ENCODE measurements around the gene GATM. TPM values are rescaled to one million over a fixed set of nuclear protein-coding genes. Genes with fewer than 3 reads are reported as not detected.
"Not testable (repeated sequence)": the region's sequence is repeated elsewhere in the genome, so short reads cannot be mapped to it uniquely, and the experiment has no call there.

The GATM gene
- total and polyA plus RNA-seq, 2 of the 4 experiments (the other 2 are of a cell fraction) = 0.10 to 0.18 TPM

DNA sequence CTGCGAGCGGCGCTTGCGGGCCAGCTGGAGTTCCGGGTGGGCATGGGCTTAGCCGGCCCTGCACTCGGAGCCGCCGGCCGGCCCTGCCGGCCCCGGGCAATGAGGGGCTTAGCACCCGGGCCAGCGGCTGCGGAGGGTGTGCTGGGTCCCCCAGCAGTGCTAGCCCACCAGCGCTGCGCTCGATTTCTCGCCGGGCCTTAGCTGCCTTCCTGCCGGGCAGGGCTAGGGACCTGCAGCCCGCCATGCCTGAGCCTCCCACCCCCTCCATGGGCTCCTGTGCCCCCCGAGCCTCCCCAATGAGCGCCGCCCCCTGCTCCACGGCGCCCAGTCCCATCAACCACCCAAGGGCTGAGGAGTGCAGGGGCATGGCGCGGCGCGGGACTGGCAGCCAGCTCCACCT lies 64.2 kb downstream of the GATM start:
- 92% methylated on average over 9 of the region's 31 CpGs; no CpG with 5 or more reads in 1 of the 2 experiments for WGBS, 2 experiments (ENCODE audit: extremely low coverage in 2 of 2, insufficient read length in 1 of 2)
- dilution Hi-C loops (cut with HindIII; ENCODE audit: low sequenced_read_pairs, unreplicated experiment); H4K5ac ChIP-seq (ENCODE audit: low read depth, low read length); H3K36me3 ChIP-seq (ENCODE audit: control insufficient read depth, insufficient read depth, low read length); H3K9me3 ChIP-seq (ENCODE audit: control insufficient read depth, insufficient read depth, low read length); BruUV-seq (replicated peaks); H2BK5ac ChIP-seq (ENCODE audit: low read depth, low read length, poor library complexity, severe bottlenecking); H4K8ac ChIP-seq (ENCODE audit: low read depth in 2 of 2, low read length in 2 of 2); ATAC-seq (ENCODE audit: low read depth); H2AK9ac ChIP-seq (replicated peaks; ENCODE audit: low read depth, low read length, poor library complexity); H3K27ac ChIP-seq (ENCODE audit: insufficient read depth, low read length); H2AK5ac ChIP-seq (ENCODE audit: low read depth, low read length); H4K91ac ChIP-seq (ENCODE audit: insufficient read depth, low read depth, low read length); H3K14ac ChIP-seq (replicated peaks; ENCODE audit: low read depth, low read length); H3K9ac ChIP-seq (ENCODE audit: low read depth, low read length); H2BK15ac ChIP-seq (ENCODE audit: low read depth, low read length); H3K4me1 ChIP-seq (ENCODE audit: control insufficient read depth, insufficient read depth, low read length); H3K4ac ChIP-seq (ENCODE audit: low read depth, low read length); H3K79me1 ChIP-seq (ENCODE audit: low read depth in 1 of 2, low read length in 2 of 2); H4K20me1 ChIP-seq (ENCODE audit: insufficient read depth, low read length); H3K56ac ChIP-seq (ENCODE audit: extremely low read depth, insufficient read depth, low read length); in situ Hi-C loops (cut with MboI; ENCODE audit: low sequenced_read_pairs); intact Hi-C loops (cut with micrococcal nuclease); H3K4me3 ChIP-seq (ENCODE audit: insufficient read depth, low read depth, low read length); H2BK120ac ChIP-seq (ENCODE audit: low read depth, low read length); H3K9me1 ChIP-seq (ENCODE audit: insufficient read depth, low read length); H3K4me2 ChIP-seq (ENCODE audit: low read depth, low read length); H3K23ac ChIP-seq (ENCODE audit: low read depth, low read length); H2AFZ ChIP-seq (replicated peaks; ENCODE audit: low read length, poor library complexity); H3K27me3 ChIP-seq (ENCODE audit: control insufficient read depth, insufficient read depth, low read length); CTCF ChIA-PET; POLR2A ChIA-PET (ENCODE audit: unreplicated experiment); H3K18ac ChIP-seq (ENCODE audit: low read depth, low read length); DNase-seq; H2BK20ac ChIP-seq (ENCODE audit: low read depth, low read length): not testable (repeated sequence)

Small RNAs within 50 kb of the gene (microRNA-seq; reads per million reads assigned to microRNA genes)
- not detected for gene RNU6-953P (ENCODE audit: insufficient read depth, insufficient read length)

Small RNAs within 50 kb of the gene (small RNA-seq; reads per million reads assigned to genes)
- gene RNU6-953P = 0 to 5.4 (median 0.11) reads per million in 5 experiments

Other genes starting within 250 kb of the GATM start
- not detected in 2 replicates for gene DUOXA1, start 248.7 kb downstream of the GATM start, total RNA-seq (2012; rRNA removed)
- gene DUOXA1, start 248.7 kb downstream of the GATM start, polyA plus RNA-seq (2012; rRNA removed) = 0.02 TPM in 1 of 2 replicates, not detected in the other
- not detected in 2 replicates for gene DUOX1, start 248.6 kb downstream of the GATM start, total RNA-seq (2012; rRNA removed)
- gene DUOX1, start 248.6 kb downstream of the GATM start, polyA plus RNA-seq (2012; rRNA removed) = not detected in 2 replicates
- gene SHF, start 190.6 kb downstream of the GATM start, total RNA-seq (2012; rRNA removed) = 1.8 and 2.2 TPM in 2 replicates
- gene SHF, start 190.6 kb downstream of the GATM start, polyA plus RNA-seq (2012; rRNA removed) = 3.5 and 3.8 TPM in 2 replicates
- gene SLC28A2, start 126.3 kb downstream of the GATM start, total RNA-seq (2012; rRNA removed) = not detected in 2 replicates
- gene SLC28A2, start 126.3 kb downstream of the GATM start, polyA plus RNA-seq (2012; rRNA removed) = not detected in 2 replicates
- gene SLC30A4, start 144.2 kb upstream of the GATM start, total RNA-seq (2012; rRNA removed) = 5.6 and 7.5 TPM in 2 replicates
- gene SLC30A4, start 144.2 kb upstream of the GATM start, polyA plus RNA-seq (2012; rRNA removed) = 2.0 and 2.1 TPM in 2 replicates
- gene BLOC1S6, start 208.8 kb upstream of the GATM start, total RNA-seq (2012; rRNA removed) = 40.9 and 78.3 TPM in 2 replicates
- 17.9 and 21.7 TPM in 2 replicates for gene BLOC1S6, start 208.8 kb upstream of the GATM start, polyA plus RNA-seq (2012; rRNA removed)